ENCODE results near the gene DDC.

Gene DDC

GRCh38 chr7:50409856-50410745, 155.1 kb downstream of the DDC start:
- DNase-seq: no peak

All from CD4-positive, alpha-beta T cell treated with Interleukin-12 subunit alpha and Interleukin-12 subunit beta, for 1 hour (primary cell).